ENCODE results near the gene MYADML2.
"Not testable (repeated sequence)": the region's sequence is repeated elsewhere in the genome, so short reads cannot be mapped to it uniquely, and the experiment has no call there.

The MYADML2 gene

DNA sequence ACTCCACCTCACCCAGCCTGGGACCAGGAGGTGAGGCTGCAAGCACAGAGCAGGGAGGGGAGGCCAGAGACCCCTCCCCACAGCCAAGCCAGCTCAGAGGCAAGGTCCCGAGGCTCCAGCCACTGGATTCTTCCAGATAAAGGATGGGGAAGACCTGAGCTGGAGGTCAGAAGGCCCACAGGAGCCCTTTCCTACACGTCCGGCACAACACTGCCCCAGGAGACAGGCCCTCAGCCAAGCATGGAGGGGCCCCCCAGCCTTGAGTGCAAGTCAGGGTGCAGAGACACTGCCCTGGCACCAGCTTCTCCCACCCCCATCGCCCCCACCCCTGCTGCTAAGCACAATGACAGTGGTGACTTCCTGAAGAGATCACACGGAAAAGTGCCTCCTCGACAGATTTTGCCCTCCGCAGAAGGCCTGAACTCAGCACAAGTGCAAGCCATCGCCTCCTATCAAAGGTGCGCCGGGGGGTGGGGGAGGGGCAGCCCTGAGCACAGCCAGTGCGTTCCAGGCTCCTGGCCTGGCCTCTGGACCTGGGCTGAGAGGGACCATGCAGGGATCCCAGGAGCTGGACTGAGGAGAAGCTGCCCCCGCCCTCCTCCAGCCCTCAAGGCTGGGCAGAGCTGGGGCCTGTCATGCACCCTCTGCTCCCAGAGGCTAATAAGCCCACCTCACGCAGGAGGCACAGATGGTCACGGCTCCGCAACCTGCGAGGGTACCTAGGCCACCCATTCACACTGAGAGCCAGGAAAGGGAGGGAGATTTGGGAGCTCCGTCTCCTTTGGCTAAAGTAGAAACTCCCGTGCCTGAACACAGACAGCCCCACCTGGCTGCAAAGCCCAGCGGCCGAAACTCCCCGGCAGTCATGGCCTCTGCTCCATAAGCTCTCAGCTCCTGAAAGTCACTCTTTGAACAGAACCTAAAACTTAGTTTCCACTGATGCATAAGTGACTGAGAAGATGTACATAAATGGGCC is 22.2 kb downstream of the MYADML2 start:
- no peak for DNase-seq (ENCODE audit: low read depth)

DNA sequence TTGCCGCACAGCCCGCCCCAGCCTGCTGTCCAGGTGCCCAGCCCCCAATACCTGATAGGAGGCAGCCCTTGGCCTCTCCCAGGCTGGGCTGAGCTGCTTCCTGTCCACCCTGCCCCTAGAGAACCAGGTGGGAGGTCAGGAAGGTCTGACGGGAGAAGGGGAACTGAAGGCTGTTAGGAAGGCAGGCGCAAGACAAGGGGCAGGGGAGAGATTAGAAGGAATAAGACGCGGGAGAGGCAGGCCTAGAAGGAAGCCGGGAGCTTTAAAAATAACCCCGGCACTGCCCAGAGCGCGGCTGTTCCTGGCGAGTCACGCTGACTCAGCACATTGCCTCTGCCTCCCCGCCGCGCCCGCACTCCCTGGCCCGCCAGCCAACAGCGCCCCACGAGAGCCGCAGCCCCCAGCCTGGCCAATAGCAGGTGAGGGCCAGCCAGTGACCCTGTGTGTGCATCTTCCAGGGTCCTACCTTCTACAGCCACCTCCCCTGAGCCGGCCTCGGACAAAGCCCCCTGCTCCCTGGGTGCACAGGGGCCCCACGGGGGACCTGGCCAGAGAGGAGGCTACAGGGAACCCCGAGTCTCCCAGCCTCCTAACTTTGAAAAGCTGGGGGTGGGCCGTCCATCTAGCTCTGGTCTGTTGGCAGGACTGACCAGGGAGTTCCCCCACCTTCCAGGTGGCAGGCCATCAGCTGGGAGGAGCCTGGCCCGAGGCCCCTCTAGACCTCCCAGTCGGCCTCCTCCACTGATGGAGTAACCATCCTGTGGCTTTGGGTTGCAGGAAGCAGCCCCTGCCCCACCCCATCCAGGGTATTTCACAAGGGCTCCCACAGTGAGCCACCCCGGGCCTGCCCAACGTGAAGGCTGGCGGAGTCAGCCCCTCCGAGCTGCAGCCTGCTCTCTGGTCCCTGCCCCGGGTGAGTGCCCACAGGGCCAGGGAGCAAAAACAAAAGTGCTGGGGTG is 23.5 kb downstream of the MYADML2 start:
- no peak for DNase-seq (ENCODE audit: low read depth)

DNA sequence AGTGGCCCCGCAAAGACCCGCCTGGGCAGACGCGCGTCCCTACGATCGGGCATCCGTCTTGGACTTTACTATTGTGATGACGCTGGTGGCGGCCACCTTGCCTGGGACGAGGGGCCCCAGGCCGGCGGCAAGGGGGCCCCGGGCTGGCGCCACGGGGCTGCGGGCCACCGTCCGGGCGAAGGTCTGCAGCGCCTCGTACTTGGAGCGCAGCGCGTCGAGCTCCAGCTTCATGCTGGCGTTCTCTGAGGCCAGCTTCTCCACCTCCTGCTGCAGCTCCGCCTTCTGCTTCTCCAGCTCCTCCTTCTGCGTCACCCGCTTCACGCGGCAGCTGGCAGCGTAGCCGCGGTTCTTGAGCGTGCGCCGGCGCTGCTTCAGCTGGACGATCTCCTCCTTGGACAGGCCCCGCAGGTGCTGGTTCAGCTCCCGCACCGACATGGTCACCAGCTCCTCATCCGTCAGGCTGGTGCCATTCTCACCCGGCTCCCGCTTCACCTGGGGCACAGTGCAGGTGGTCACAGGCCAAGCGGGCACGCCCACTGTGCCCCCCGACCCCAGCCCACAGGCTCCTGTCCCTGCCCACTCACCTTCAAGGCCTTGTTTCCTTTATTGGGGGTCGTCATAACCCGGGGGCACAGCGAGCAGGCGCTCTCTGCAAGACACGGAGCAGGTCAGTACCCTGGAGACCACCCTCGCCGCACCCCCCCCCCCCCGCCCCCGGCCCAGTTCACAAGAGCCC is 24.3 kb downstream of the MYADML2 start:
- DNase-seq (ENCODE audit: low read depth) = no peak

DNA sequence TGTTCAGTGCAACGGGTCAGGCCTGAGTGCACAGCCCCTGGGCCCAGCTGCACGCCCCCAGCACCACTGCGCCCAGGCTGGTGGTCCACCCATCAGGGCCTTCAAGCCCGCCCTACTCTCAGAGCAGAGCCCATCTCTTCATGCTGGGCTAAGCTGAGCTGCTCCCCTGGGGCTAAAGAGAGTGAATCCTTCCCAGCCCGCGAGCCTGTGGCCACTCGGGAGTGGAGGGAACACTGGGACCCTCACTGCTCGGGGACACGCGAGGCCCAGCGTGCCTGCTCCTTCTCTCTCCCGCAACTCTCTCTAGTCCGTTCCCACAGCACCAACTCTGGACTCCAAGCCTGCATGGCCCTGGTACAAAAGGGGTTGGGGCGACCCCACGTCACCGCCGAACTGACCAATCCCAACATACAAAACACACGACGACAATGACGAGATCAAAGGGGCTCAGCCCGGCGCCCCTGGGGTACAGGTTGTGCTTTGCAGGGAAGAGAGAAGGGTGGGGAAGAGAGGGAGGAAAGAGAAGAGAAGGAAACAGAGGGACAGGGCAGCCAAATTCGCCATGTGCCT is 25.0 kb downstream of the MYADML2 start:
- DNase-seq (ENCODE audit: low read depth) = no peak

DNA sequence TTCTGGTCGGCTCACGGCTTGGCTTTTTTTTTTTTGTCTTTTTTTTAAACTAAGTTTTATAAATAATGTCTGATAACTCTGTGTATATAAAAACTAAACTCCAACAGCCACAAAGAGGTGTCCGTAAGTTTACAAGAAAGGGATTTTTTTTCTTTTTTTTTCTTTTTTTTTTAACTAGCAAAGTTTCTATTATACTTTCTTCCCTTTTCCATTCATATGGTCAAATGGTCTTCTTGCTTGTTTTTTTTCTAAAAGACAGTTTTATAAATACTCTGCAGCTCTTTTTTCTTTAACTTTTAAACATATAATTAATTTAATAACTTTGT is 25.5 kb downstream of the MYADML2 start:
- DNase-seq (ENCODE audit: low read depth) = no peak

DNA sequence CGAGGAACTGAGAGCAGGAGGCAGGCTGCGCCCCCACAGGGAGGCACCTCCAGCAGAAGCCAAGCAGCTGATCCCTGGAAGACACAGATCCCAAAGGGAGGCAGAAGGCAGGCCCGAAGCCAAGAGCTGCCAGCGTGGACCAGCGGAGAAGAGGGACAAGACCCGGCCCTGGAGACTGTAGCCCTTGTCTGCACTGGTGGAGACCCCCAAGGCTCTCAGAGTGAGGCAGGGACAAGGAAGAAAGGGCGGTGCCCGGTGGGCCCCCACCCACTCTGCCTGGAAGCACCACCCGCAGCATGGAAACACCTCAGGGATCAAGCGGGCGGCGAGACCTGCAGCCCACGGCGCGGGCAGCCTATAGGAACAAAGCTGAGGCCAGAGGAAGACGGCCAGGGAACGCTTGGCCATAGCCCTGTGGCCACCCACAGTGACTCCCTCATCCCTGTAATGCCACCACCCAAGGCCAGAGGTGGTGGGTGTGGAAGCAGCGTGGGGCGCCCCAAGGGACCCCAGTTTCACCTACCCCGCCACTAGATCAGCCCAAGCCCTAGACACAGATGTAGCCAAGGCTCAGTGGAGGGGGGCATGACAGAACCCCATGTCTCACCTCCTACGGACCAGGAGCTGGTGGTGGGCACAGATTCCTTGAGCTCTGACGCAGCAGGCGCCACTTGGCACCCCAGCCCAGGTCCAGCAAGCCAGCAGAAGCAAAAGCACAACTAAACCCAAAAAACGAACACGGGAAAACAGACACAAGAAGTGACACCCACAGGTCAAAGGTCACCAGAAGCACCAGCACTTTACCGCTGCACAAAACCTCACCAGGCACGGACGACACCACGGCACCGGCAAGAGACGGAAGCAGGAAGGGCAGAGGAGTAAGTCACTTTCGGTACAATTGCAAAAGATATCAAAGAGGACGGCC is 26.2 kb downstream of the MYADML2 start:
- DNase-seq (ENCODE audit: low read depth) = no peak

DNA sequence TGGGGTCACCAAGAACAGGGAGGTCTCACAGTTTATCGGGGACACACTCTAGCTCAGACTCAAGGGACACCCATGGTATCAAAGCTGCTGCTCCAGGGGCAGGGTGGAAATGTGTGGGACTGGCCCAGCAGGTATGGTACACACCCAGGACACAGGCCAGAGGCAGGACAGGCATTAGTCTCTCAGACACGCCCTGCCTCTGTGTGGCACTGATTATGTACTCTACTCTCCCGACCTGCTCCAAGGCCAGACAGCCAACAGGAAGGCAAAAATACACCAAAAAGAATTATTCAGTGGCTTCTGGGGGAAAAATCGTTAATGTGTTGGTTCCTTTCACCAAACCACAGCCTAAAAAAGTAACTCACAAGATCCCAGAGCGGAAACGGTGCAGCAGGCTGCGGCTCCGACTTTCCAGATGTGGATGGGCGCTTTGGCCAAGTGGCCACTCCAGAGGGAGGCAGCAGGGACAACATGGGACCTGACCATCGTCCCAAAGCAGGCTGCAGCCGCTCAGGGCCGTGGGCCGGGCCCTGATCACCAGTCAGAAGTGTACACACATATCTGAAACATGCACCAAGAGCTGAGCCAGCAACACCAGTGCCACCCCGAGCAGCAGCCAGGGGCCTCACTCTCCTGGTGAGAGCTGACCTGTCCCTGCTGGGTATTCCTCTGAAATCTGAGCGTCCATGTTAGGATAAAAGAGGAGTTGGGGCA is 28.0 kb downstream of the MYADML2 start:
- DNase-seq (ENCODE audit: low read depth) = no peak

DNA sequence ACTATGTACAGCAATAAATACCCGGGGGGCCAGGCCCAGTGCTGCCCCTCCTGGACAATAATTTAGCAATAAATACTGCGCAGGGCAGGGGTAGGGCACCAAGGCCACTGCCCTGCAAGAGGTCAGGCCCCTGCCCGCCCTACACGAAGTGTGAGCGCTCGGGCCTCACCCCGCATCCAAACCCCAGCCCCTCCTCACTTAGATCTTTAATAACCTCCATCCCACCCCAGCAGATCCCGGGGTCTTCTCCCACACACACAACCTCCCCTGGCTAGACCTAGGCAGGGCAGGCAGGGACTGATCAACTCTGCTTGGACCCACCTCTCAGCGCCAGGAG is 28.7 kb downstream of the MYADML2 start:
- not testable (repeated sequence) for DNase-seq (ENCODE audit: low read depth)

DNA sequence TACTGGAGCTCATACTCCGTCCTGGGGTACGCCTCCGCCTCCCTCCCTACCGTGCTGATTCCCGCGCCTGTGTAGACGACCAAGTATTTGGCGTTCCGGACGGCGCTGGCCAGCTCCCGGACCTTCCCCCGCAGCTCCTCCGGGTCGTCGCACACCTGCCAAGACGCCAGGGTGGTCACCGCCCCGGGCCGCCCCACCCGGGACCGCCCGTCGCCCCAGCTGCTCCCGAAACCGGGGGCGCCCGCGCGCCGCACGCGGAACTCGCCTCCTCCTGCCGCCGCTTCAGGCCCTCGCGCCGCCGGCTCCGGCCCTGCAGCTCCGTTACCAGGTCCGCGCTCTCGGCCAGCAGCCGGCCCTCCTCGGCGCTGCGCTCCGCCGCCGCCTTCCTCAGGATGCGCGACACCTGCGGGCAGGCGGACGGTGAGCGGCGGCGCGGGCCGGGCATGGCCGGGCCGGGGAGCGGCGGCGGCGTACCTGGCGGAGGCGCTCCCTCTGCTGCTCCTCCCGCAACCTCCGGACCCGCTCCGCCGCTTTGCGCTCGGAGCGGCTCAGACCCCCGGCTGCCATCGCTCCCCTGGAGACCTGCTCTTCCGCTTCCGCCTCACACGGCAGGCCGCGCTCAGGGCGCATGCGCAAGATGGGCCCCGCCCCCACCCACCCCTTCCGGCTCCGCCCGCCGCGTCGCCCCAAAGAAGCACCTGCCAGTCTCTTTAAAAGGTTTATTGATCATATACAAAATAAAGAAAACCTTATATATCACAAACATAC is 29.3 kb downstream of the MYADML2 start, which contains the start of gene SIRT7:
Gene SIRT7, minus strand, starts transcription at position 612 of the 768 bp plus-strand sequence. Its CDS starts 45 bp downstream, at position 567.
- no peak for DNase-seq (ENCODE audit: low read depth)

DNA sequence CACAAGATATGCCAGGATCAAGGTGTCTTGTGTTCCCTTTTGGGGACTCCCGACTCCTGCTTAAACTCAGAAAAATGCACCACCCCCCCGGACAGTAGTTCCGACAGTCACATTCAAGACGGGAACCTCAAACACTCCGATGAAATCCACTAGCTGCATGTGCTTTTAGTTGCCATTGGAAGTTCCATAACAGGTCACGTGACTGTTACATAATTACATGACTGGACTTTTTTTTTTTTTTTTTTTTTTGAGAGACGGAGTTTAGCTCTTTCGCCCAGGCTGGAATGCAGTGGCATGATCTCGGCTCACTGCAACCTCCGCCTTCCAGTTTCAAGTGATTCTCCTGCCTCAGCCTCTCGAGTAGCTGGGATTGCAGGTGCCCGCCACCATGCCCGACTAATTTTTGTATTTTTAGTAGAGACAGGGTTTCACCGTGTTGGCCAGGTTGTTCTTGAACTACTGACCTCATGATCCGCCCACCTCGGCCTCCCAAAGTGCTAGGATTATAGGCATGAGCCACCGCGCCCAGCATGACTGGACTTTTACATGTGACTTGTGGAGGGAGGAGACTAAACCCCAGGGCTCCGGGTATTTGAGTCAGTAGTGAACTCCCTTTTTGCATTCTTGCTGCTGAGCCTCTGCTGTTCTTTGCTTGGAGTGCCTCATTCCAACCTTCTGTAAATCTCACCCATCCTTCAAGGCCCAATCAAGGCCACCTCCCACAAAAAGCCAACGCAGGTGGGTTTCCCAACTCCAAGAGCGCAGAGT is 30.6 kb downstream of the MYADML2 start:
- no peak for DNase-seq (ENCODE audit: low read depth)

DNA sequence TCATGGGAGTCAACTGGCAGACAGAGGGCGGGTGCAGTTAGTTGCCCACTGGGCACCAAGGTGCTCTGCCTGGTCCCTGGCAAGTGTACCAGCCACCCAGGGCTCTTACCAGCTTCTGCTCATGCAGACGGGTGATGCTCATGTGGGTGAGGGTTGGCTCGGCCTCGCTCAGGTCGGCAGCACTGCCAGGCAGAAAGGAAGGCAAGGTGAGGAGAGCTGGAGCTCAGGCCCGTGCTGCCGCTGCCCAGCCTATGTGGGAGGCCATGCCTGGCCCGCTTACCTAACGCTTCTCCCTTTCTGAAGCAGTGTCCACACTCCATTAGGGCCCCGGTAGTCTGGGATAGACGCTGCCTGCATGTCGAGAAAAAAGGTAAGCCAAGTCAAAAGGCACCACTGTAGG is 31.7 kb downstream of the MYADML2 start:
- DNase-seq (ENCODE audit: low read depth) = no peak

DNA sequence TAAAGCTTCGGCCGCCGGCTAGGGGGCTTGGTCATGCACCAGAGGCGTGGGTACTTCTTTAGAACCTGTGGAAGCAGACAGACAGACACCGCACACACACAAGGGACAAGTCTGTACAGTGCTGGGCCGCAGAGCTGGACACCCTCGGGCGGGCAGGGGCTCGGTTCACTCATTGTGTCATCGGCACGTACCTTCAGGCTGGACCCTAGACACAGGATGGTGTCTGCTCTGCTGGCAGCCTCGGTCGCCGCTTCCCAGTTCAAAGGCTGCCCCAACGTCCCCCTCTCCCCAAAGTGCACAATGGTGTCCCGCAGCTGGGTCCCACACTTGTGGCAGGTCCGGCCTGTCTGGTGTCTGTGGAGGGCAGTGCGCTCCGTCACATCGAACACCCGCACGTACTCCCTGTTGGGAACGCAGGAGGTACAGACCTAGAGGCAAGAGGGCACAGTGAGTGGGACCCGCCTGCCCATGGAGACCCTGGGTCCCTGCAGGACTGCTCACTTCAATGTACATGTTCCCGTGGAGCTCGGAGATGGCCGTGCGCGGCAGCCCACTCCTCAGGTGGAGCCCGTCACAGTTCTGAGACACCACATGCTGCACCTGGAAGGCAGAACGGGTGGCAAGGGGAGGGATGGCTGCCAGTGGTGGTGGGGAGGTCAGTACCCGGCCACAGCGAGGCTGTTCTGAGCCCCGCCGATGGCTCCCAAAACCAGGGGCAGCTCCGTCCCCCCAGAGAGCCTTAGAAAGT is 32.8 kb downstream of the MYADML2 start:
- no peak for DNase-seq (ENCODE audit: low read depth)

DNA sequence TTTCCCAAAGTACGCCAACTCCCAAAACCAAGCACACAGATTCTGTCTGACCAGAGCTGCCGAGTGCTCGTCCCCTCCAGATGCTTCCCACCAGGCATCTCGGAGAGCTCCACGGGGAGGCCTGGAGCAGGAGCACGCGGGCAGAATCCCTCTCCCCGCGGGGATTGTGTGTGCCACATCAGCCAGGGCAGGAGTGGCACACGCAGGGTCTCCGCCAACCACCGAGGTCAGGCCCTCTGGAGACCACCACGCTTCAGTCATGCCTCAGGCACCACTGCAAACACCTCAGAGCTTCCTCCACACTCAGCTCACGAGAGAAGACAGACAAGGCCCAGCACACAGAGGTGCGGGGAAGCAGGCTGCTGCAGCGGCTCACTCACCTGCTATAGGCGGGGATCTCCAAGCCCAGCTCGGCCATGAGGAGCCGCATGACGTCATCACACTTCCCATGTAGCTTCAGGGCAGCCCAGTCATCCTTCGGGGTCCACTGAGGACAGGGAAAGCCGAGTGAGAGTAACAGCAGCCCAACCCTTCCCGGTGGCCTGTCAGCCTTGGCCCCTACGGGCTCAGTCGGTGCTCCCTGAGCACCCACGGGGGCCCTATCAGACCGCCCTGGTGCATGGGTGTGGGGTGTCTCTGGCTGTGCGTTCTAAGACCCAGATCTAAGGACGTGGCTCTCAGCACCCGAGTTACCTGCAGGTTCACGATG is 33.5 kb downstream of the MYADML2 start:
- no peak for DNase-seq (ENCODE audit: low read depth)

DNA sequence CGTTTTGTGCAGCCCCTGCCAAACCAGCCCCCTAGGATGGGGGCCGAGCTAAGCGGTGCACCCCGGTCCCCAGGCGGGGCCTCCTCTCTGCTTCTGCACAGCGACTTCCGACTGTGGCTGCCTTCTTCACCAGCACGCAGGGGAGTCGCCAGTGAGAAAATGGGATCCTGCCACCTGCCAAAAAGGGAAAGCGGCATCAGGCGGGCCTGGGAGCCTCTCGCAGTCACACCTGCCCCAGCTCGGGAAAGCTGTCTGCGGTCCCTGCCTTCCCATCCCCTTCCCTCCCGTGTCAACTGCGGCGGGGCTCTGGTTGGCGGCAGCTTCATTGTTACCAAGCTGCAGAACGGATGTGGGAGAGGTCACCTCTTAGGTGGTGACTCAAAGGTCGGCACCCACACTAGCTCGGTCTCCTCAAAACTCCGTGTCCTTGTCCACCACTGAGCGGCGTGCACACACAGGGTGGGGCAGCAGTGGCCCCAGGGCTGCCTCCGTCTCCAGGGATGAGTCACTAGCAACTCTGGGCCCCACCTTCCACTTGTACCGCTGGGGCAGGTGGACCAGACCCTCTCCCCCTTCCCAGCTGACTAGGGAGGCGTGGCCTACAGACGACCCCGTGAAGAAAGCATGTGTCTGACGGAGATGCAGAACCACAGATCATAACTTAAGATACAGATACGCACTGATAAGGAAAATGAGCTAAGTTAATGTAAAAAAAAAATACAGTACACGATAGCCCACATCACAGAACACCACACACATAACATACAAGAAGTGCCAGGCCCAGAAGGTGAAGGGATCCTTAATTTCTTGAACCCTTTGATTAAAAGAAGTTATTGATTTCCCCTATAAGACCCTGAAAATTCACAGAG is 34.4 kb downstream of the MYADML2 start:
- DNase-seq (ENCODE audit: low read depth) = no peak

DNA sequence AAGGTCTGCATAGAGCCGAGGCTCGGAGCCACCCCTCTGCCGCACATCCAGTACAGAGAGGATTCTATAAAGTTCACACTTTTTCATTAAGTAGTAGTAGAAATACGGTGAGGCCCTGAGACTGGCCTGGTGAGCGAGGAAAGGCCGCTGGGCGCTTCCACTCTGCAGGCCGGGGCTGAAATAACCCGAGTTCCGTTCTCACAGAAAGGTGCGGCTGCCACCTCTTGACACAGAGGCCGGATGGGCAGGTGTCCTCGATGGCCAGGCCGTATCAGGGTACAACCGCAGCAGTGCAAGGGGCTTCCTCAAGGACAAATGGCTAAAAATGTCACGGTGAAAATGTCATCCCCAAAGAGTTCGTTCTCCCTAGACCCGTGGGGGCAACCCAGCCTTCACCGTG is 35.1 kb downstream of the MYADML2 start:
- DNase-seq (ENCODE audit: low read depth) = no peak
